ENCODE data around the gene CLEC4G.

The CLEC4G gene

DNA sequence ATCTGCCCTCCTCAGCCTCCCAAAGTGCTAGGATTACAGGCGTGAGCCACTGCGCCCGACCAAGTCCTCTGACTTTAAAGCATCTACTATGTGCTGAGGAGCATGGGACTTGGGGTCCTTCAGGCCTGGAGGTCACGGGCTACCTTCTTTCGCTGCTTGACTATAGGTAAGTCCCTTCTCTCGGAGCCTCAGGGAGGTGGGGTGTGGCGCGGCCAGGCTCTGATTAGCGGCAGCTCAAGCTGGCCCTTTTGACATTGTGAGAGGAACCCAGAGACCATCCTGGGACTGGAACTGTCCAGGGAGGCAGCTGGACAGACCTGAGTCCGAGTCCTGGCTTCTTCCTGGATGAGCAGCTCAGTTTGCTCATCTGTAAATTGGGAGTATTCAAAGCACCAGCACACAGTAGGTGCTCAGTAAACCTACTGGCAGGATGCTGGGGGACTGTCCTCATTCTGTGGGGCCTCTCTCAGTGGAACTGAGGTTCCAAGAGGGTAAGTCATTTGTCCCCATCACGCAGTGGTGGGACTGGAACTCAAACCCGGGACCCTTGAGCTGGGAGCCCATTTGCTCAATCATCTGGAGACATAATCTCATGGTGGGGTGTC lies 30.8 kb downstream of the CLEC4G start:
- DNase-seq (ENCODE audit: insufficient read length, low spot score) (no peak), FAIRE-seq (no peak)
- no peak for TF ChIP-seq POLR2A (IDR thresholded peaks at IDR 0.05; ENCODE audit: low read depth, low read length)

DNA sequence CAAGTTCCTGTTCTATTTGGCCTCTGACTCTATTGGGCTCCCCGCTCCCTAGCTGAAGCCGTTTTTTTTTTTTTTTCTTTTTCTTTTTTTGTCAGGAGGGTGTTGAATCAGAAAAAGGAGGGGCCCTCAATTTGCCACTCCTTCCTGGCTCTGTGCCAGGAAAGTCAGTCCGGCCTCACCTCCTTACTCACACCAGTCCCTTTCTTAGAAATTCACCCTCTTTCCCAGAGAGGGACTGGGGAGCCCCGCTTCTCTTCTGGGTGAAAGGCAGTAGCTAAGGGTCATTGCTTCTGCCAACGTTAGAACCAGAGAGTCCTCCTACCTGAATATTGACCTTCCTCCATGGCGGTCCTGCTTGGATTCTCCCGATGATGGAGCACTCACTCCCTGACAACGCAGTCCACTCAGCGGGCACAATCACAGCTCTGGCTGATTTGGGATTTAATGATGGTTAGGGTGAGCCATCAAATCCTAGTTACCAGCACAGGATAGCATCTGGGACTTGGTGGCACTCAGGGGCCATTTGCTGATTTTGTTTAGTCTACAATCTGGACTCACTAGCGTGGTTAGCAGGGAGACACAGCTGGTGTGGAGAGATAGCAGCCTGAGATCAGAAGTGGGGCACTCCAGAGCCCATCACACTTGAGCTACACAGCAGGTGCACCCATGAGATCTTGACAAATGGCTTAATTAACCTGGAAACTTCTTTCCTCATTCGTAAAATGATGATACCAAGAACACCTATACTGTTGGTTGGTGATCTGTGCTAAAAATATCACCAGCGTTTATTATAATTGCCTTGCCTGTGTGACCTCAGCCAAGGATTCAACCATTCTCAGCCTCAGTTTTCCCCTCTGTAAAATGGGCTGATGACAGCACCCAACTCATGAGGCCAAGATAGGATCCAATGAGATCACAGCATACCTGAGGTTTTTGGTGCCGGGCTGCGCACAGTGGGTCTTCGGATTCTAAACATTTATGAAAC lies 32.2 kb downstream of the CLEC4G start:
- no peak for DNase-seq (ENCODE audit: insufficient read length, low spot score)
- TF ChIP-seq POLR2A (IDR thresholded peaks at IDR 0.05; ENCODE audit: low read depth, low read length) = no peak
- no peak for FAIRE-seq

DNA sequence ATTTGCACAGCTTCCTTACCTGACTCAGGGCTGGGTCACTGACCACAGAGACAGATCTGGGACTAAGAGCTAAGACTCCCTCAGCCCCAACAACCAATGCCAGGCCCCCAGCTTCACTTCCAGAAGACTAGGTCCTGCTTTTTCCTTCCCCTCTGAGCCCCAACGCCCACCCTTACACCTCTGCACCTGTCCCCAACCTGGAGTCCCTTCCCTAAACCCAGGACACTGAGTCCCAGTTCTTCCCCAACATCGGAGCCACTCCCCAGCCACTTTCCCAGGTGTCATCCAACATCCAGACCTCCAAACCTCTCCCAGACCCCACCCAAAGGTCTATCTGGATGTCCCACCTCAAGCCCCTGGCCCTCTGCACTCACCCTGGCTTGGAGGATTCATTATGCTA lies 32.9 kb downstream of the CLEC4G start:
- TF ChIP-seq POLR2A (IDR thresholded peaks at IDR 0.05; ENCODE audit: low read depth, low read length) = no peak
- FAIRE-seq (no peak), DNase-seq (ENCODE audit: insufficient read length, low spot score) (no peak)

DNA sequence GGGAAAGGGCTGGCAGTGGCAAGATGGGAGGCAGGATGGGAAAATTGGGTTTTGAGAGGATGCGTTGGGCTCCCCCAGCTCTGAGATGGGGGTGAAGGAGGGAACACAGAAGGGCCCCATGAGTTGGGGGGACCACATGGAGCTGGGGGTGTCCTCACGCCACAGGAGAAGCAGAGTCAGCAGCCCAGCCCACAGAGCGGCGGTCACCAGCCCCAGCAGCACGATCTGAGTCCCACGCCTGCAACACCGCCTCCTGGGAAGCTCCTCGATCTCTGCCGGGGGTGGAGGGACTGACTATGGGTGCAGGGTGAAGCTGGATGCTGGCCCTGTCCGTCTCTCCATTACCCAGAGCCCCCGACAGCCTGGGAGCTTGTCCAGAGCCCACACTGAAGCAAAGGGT lies 33.3 kb downstream of the CLEC4G start:
- no peak for TF ChIP-seq POLR2A (IDR thresholded peaks at IDR 0.05; ENCODE audit: low read depth, low read length)
- DNase-seq (ENCODE audit: insufficient read length, low spot score) (no peak), FAIRE-seq (no peak)

DNA sequence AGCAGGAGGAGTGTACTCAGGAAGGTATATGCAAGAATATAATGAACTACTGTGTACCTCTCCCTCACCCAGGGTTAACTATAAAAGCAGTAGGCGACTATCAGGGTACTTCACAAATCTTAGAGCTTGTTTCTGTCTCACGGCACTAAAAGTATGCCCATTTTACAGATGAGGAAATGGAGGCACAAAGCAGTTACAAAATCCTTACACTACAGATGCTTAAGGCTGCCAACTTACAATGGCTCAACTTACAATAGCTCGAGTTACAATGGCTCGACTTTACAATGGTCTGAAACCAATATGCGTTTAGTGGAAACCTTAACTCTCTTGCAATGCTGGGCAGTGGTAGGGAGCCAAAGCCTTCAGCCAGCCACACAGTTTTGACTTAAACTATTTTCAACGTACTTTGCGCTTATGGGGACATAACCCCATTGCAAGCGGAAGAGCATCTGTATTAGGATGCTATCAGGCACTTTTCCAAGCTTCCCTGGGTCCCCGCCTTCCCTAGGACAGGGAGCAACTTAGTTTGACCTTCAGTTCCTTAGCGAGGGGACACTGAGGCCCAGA lies 34.1 kb downstream of the CLEC4G start:
- DNase-seq (ENCODE audit: insufficient read length, low spot score) (no peak), FAIRE-seq (no peak)
- no peak for TF ChIP-seq POLR2A (IDR thresholded peaks at IDR 0.05; ENCODE audit: low read depth, low read length)

DNA sequence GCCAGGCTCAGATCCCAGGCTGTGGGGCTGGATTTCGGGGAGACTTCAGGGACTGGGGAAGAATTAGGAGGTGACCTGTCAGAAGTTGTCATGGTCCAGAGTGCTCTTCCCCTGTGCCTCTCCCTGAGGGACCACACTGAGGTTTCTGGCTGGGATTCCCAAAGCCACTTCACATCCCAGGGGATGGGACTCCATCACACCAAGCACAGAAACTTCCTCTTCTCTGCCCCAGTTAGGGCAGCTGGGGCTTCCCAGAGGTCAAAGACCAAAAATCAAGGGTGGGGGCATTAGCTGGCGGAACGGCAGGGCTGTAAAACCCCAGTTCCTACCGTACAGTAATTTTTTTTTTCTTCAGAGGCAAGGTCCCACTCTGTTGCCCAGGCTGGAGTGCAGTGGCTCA lies 37.4 kb downstream of the CLEC4G start:
- no peak for DNase-seq (ENCODE audit: insufficient read length, low spot score)
- FAIRE-seq = no peak
- TF ChIP-seq POLR2A (IDR thresholded peaks at IDR 0.05; ENCODE audit: low read depth, low read length) = no peak

DNA sequence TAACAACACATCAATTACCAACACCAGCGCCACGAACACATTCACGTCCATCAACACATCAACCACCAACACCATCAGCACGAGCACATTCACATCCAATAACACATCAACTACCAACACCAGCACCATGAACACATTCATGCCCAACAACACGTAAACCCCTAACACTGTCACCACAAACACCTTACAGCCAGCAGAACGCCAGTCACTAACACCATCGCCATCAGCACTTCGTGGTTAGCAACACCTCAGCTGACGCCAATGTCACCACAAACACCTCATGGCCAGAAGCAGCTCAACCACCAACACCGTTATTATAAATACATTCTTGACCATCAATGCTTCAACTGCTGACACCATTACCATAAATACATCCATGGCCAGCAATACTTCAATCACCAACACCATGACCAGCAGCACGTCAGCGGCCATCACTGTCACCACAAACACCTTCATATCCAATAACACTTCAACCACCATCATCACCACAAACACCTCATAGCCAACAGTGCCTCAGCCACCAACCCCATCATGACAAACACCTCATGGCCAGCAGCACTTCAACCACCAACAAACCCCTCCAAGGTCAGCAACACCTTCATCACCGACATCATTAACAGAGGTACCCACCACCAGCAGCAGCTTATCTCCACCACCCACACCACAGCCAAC lies 39.4 kb downstream of the CLEC4G start:
- DNase-seq (ENCODE audit: insufficient read length, low spot score) (no peak), FAIRE-seq (no peak)
- TF ChIP-seq POLR2A (IDR thresholded peaks at IDR 0.05; ENCODE audit: low read depth, low read length) = no peak

DNA sequence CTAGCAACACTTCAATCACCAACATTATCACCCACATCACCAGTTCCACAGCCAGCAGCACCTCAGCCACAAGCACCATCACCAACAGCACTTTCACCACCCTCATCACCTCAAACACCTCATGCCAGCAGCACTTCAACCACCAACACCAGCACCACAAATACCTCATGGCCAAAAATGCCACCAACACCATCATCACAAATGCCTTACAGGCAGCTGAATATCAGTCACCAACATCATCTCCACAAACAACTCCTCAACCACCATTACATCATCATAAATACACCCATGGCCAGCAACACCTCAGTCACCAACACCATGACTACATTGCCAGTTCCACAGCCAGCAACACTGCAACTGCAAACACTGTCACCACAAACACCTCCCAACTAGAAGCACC lies 40.4 kb downstream of the CLEC4G start:
- FAIRE-seq = no peak
- TF ChIP-seq POLR2A (IDR thresholded peaks at IDR 0.05; ENCODE audit: low read depth, low read length) = no peak

DNA sequence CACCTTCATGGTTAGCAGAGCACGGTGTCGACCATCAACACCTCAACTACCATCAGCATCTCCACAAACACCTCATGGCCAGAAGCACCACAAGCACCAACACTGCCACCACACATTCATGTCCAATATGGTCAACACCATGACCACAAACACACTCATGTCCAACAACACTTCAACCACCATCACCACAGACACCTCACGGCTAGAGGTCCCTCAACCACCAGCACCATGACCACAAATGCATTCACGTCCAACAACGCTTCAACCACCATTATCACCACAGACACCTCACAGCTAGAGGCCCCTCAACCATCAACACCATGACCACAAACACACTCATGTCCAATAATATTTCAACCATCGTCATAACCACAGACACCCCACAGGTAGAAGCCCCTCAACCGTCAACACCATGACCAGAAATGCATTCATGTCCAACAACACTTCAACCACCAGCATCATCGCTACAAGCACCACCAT lies 41.1 kb downstream of the CLEC4G start:
- DNase-seq (ENCODE audit: insufficient read length, low spot score) (no peak), FAIRE-seq (no peak)
- TF ChIP-seq POLR2A (IDR thresholded peaks at IDR 0.05; ENCODE audit: low read depth, low read length) = no peak

More for the DNA sequence above, 40.4 kb downstream of the CLEC4G start:
- DNase-seq (ENCODE audit: insufficient read length, low spot score) = no peak

DNA sequence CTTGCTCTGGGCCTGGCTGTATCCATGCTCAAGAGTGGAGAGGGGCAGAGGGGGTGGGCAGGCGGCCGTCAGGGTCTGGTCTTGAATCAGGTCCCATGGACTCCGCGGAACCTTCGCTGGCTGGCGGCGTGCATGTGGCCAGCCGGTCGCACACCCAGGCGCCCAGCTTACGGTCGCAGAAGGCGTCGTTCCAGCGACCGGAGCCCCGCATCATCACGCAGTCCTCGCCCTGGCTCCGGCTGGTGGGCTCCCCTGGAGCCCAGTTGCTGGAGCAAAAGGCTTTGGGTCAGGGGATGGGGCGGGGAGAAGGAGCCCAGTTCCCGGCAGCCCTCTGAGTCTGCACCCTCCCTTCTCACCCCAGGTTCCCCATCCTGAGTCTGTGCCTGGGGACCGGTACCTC lies 42.7 kb downstream of the CLEC4G start:
- FAIRE-seq = no peak
- TF ChIP-seq POLR2A (IDR thresholded peaks at IDR 0.05; ENCODE audit: low read depth, low read length) = no peak
- no peak for DNase-seq (ENCODE audit: insufficient read length, low spot score)

DNA sequence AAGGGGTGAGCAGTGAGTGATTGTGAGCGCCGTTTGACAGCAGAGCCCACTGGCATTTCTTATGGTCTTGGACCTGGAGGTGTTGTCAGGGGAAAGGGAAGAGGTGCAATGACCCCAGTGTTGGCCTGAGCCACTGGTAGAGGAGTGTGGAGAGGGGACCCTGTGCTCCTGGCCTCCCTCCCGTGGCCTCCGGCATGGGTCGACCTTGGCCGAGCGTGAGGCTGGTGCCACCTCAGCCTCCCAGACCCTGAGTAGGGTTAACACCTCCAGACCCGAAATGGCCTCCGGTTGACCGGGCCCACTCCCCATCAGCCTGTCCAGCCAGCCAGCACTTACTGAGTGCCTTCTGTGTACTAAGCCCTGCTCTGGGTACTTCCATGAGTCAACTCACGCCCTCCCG lies 44.7 kb downstream of the CLEC4G start:
- no peak for FAIRE-seq

DNA sequence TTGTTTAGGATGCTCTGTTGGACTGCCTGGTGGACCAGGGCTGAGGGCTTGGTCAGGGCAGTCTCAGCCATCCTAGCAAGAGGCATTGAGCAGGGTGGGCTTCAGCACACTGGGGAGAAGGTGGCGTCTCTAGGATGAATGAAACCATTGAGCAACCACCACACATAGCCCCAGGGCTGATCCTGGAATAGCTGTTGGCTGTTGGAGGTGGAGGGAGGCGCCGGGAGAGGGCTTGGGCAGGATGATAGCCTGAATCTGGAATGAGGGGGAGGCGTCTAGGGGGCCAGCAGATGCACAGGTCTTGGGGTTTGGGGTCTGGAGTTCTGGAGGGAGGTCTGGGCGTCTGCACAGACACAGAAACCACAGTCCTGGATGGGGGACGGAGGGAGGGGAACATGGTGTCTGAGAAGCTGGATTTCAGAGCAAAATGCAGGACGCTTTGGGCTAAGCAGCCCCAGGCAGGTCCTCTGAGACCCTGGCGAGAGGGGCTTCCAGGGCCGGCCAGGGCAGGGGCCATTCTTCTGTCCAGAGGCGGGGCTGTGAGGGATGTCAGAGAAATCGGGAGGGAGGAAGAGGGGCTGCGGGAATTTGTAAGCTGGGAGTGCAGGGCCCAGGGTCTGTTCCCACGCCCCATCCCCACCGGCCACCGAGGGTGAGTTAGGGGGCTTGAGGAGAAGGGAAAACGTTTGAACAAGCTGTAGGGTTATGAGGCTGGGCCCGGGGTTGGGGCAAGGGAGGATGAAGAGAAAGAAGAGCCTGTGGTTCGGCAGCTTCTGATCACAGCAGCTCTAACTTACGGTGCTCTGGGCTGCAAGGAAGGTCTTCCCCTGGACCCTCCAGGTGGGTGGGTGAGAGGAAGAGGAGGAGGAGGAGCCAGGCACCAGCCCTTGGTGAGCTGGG lies 46.1 kb downstream of the CLEC4G start:
- DNase-seq (ENCODE audit: insufficient read length, low spot score) = no peak
- TF ChIP-seq POLR2A (IDR thresholded peaks at IDR 0.05; ENCODE audit: low read depth, low read length) = no peak
- FAIRE-seq = no peak

More for the DNA sequence above, 44.7 kb downstream of the CLEC4G start:
- DNase-seq (ENCODE audit: insufficient read length, low spot score) = no peak
- no peak for TF ChIP-seq POLR2A (IDR thresholded peaks at IDR 0.05; ENCODE audit: low read depth, low read length)

Data from H54 (cell line).